ENCODE results near the gene GIPC1. TPM values are rescaled to one million over a fixed set of nuclear protein-coding genes. Genes with fewer than 3 reads are reported as not detected.

The GIPC1 gene
- total RNA-seq, 1 experiment from 2014 or later = 205 TPM

DNA sequence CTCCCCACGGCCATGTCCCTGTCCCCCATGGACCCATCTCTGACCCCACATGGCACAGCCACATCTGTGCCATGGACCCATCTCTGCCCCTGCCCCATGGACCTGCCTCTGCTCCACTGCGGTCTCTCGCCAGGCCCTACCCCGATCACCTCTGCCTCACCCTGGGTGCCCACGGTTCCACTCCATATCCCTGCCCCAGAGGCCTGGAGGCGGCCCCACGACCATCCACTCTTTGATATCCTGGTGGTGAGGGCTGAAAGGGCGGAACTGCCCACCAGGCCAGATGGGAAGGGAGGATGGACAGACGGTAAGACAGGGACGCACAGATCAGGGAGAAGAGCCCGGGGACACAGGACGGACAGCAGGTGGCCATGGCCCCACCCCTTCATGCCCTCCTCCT, 21.1 kb downstream of the GIPC1 start:
- H3K9me2 ChIP-seq (ENCODE audit: insufficient read depth) = no peaks in the 10 kb centered on the region
- no peaks in the 10 kb centered on the region for H3K9me3 ChIP-seq (ENCODE audit: insufficient read depth, low read depth)
- H4K20me1 ChIP-seq (ENCODE audit: insufficient read depth) = peaks cover 36% of the 10 kb centered on the region
- no peak overlapping the region for H3K27ac ChIP-seq
- no peak overlapping the region for H3K4me2 ChIP-seq
- ChIA-PET POLR2A (ENCODE audit: unreplicated experiment) (no interaction called here), CTCF (interaction anchor here (0.7 kb wide), 2 partner anchors 28 to 393 kb away, joined by 3 read pairs; no protein-coding TSS in a partner anchor)
- peaks cover 30% of the 10 kb centered on the region for H3K4me1 ChIP-seq (replicated peaks; ENCODE audit: insufficient read depth)
- peaks cover 21% of the 10 kb centered on the region for H3K36me3 ChIP-seq (ENCODE audit: low read depth)
- no peak overlapping the region for H2AFZ ChIP-seq
- BruUV-seq (replicated peaks) = no TSS peak
- no peaks in the 10 kb centered on the region for H3K79me2 ChIP-seq (ENCODE audit: low read depth)
- intact Hi-C loops (cut with micrococcal nuclease; ENCODE audit: unreplicated experiment) = loop anchor here (5.0 kb wide), 2 partner anchors 42 to 338 kb away; partner anchors contain the start of genes ASF1B and DNAJB1
- H3F3A ChIP-seq (ENCODE audit: insufficient read depth, low read depth) = peaks cover 53% of the 10 kb centered on the region
- no peak overlapping the region for H3K4me3 ChIP-seq
- no peak for DNase-seq
- TF ChIP-seq EZH2 (IDR thresholded peaks at IDR 0.05; ENCODE audit: low read depth) = no peak
- TF ChIP-seq, protein P1, sequence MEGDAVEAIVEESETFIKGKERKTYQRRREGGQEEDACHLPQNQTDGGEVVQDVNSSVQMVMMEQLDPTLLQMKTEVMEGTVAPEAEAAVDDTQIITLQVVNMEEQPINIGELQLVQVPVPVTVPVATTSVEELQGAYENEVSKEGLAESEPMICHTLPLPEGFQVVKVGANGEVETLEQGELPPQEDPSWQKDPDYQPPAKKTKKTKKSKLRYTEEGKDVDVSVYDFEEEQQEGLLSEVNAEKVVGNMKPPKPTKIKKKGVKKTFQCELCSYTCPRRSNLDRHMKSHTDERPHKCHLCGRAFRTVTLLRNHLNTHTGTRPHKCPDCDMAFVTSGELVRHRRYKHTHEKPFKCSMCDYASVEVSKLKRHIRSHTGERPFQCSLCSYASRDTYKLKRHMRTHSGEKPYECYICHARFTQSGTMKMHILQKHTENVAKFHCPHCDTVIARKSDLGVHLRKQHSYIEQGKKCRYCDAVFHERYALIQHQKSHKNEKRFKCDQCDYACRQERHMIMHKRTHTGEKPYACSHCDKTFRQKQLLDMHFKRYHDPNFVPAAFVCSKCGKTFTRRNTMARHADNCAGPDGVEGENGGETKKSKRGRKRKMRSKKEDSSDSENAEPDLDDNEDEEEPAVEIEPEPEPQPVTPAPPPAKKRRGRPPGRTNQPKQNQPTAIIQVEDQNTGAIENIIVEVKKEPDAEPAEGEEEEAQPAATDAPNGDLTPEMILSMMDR (conservative IDR thresholded peaks at IDR 0.05) = no peak
- H3K27me3 ChIP-seq (ENCODE audit: insufficient read depth, low read depth) = no peaks in the 10 kb centered on the region

DNA sequence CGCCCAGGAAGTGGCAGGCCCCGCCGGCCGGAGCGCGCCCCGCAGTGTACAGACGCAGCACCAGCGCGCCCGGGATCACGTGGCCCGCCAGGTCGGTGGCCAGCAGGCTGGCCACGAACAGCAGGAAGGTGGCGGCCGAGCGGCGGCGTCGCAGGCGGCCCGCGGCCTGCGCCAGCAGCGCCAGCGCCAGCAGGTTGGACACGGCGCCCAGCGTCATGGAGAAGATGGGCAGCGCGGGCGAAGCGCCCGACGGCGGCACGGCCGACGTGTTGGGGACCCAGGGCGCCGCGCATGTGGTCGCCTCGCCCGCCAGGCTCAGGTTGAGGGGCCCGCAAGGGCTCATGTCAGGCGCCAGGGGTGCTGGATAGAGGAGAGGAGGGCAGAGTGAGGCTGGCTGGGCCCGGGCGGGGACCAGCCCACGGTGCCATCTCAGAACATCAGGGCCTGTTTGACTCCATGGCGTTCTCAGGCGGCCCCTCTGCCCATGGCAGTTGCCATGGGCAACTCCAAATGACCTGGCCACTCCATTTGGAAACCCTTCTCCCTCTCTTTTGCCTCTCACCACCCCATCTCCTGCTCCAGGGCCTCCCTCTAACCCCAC, 21.8 kb downstream of the GIPC1 start:
- DNase-seq = no peak
- Histone ChIP-seq H3K4me1 (replicated peaks; ENCODE audit: insufficient read depth) (peaks cover 30% of the 10 kb centered on the region), H3K27ac (no peak overlapping the region), H3K79me2 (ENCODE audit: low read depth) (no peaks in the 10 kb centered on the region), H3K36me3 (ENCODE audit: low read depth) (peaks cover 19% of the 10 kb centered on the region), H3K27me3 (ENCODE audit: insufficient read depth, low read depth) (no peaks in the 10 kb centered on the region), H3K9me2 (ENCODE audit: insufficient read depth) (no peaks in the 10 kb centered on the region), H3F3A (ENCODE audit: insufficient read depth, low read depth) (peaks cover 49% of the 10 kb centered on the region), H4K20me1 (ENCODE audit: insufficient read depth) (peaks cover 31% of the 10 kb centered on the region), H2AFZ (no peak overlapping the region), H3K9me3 (ENCODE audit: insufficient read depth, low read depth) (no peaks in the 10 kb centered on the region), H3K4me2 (no peak overlapping the region), H3K4me3 (no peak overlapping the region)
- ChIA-PET CTCF (interaction anchor here (0.7 kb wide), 1 partner anchor 28 kb away, joined by 3 read pairs; no protein-coding TSS in a partner anchor), POLR2A (ENCODE audit: unreplicated experiment) (no interaction called here)
- no TSS peak for BruUV-seq (replicated peaks)
- TF ChIP-seq EZH2 (IDR thresholded peaks at IDR 0.05; ENCODE audit: low read depth) = no peak
- TF ChIP-seq, protein P1 (conservative IDR thresholded peaks at IDR 0.05) = no peak
- intact Hi-C loops (cut with micrococcal nuclease; ENCODE audit: unreplicated experiment) = no loop called here

GRCh38 chr19:14473073-14473977, 22.6 kb downstream of the GIPC1 start:
- no peak for DNase-seq
- no peaks in the 10 kb centered on the region for H3K79me2 ChIP-seq (ENCODE audit: low read depth)
- intact Hi-C loops (cut with micrococcal nuclease; ENCODE audit: unreplicated experiment) = no loop called here
- H3K9me3 ChIP-seq (ENCODE audit: insufficient read depth, low read depth) = no peaks in the 10 kb centered on the region
- H3F3A ChIP-seq (ENCODE audit: insufficient read depth, low read depth) = peaks cover 49% of the 10 kb centered on the region
- H3K4me3 ChIP-seq = no peak overlapping the region
- H4K20me1 ChIP-seq (ENCODE audit: insufficient read depth) = peaks cover 24% of the 10 kb centered on the region
- no TSS peak for BruUV-seq (replicated peaks)
- peaks cover 30% of the 10 kb centered on the region for H3K4me1 ChIP-seq (replicated peaks; ENCODE audit: insufficient read depth)
- CTCF ChIA-PET = interaction anchor here (0.5 to 0.7 kb wide), 2 partner anchors 44 to 272 kb away, joined by 3 to 6 read pairs; no protein-coding TSS in a partner anchor
- POLR2A ChIA-PET (ENCODE audit: unreplicated experiment) = interaction anchor here (0.6 kb wide), 1 partner anchor 156 kb away, joined by 3 read pairs; no protein-coding TSS in a partner anchor
- TF ChIP-seq EZH2 (IDR thresholded peaks at IDR 0.05; ENCODE audit: low read depth) = no peak
- TF ChIP-seq, protein P1 (conservative IDR thresholded peaks at IDR 0.05) = no peak
- peaks cover 15% of the 10 kb centered on the region for H3K36me3 ChIP-seq (ENCODE audit: low read depth)
- no peak overlapping the region for H3K4me2 ChIP-seq
- no peaks in the 10 kb centered on the region for H3K27me3 ChIP-seq (ENCODE audit: insufficient read depth, low read depth)
- H3K9me2 ChIP-seq (ENCODE audit: insufficient read depth) = no peaks in the 10 kb centered on the region
- no peak overlapping the region for H3K27ac ChIP-seq
- H2AFZ ChIP-seq = no peak overlapping the region

Data from PC-9 (cell line).